Hematopoietic multipotent progenitor cell treated with erythropoietin and hydrocortisone succinate and interleukin-3 and kit ligand, for 6 days (in vitro differentiated cells): ENCODE measurements around the gene FRS3.
"Not testable (repeated sequence)": the region's sequence is repeated elsewhere in the genome, so short reads cannot be mapped to it uniquely, and the experiment has no call there.

Experiments used
- DNase-seq: peaks from one replicate; pipeline ENCODE4 v3.0.0-alpha.2; 2015

Gene FRS3

GRCh38 chr6:41779788-41780550 is at the start of gene FRS3:
FRS3 (minus strand) TSS chr6:41779900; CDS start chr6:41776987, 2,913 bp downstream.
- peak; percentile 95 for DNase-seq

- DNase-seq, result no peak
Measured at GRCh38 chr6:41826343-41827022, 46.8 kb upstream of the FRS3 start.

- no peak for DNase-seq
Measured at GRCh38 chr6:41824571-41825569, 45.2 kb upstream of the FRS3 start.

- DNase-seq, result no peak
Measured at GRCh38 chr6:41823178-41823577, 43.5 kb upstream of the FRS3 start.

- DNase-seq, result no peak
Measured at GRCh38 chr6:41822021-41822420, 42.3 kb upstream of the FRS3 start.

GRCh38 chr6:41821266-41821665 is 41.6 kb upstream of the FRS3 start:
- no peak for DNase-seq

- peak; percentile 61 for DNase-seq
Measured at GRCh38 chr6:41818271-41819054, 38.8 kb upstream of the FRS3 start.

- no peak for DNase-seq
Measured at GRCh38 chr6:41815587-41815986, 35.9 kb upstream of the FRS3 start.

GRCh38 chr6:41814629-41815028 is 34.9 kb upstream of the FRS3 start:
- DNase-seq, result no peak

GRCh38 chr6:41813956-41814355 is 34.3 kb upstream of the FRS3 start:
- DNase-seq, result no peak

GRCh38 chr6:41813469-41813868 is 33.8 kb upstream of the FRS3 start:
- DNase-seq, result no peak

GRCh38 chr6:41811946-41812345 is 32.2 kb upstream of the FRS3 start:
- DNase-seq, result not testable (repeated sequence)

GRCh38 chr6:41811095-41811494 is 31.4 kb upstream of the FRS3 start:
- DNase-seq, result no peak

- no peak for DNase-seq
Measured at GRCh38 chr6:41805830-41806774, 26.4 kb upstream of the FRS3 start.

GRCh38 chr6:41801380-41801779 is 21.7 kb upstream of the FRS3 start:
- DNase-seq, result peak; percentile 42

GRCh38 chr6:41799559-41799911 is 19.8 kb upstream of the FRS3 start:
- DNase-seq, result no peak

GRCh38 chr6:41798901-41799558 is 19.3 kb upstream of the FRS3 start:
- no peak for DNase-seq

- no peak for DNase-seq
Measured at GRCh38 chr6:41796474-41796873, 16.8 kb upstream of the FRS3 start.

- no peak for DNase-seq
Measured at GRCh38 chr6:41791984-41792383, 12.3 kb upstream of the FRS3 start.

GRCh38 chr6:41791305-41791704 is 11.6 kb upstream of the FRS3 start:
- DNase-seq, result no peak

- DNase-seq, result no peak
Measured at GRCh38 chr6:41790045-41790444, 10.3 kb upstream of the FRS3 start.
